ENCODE data around the gene CELA3B.
A peak's percentile ranks its signal among the peaks of the same experiment; 100 is the strongest.
"Not testable (repeated sequence)": the region's sequence is repeated elsewhere in the genome, so short reads cannot be mapped to it uniquely, and the experiment has no call there.

The CELA3B gene, protein sequence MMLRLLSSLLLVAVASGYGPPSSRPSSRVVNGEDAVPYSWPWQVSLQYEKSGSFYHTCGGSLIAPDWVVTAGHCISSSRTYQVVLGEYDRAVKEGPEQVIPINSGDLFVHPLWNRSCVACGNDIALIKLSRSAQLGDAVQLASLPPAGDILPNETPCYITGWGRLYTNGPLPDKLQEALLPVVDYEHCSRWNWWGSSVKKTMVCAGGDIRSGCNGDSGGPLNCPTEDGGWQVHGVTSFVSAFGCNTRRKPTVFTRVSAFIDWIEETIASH

DNA sequence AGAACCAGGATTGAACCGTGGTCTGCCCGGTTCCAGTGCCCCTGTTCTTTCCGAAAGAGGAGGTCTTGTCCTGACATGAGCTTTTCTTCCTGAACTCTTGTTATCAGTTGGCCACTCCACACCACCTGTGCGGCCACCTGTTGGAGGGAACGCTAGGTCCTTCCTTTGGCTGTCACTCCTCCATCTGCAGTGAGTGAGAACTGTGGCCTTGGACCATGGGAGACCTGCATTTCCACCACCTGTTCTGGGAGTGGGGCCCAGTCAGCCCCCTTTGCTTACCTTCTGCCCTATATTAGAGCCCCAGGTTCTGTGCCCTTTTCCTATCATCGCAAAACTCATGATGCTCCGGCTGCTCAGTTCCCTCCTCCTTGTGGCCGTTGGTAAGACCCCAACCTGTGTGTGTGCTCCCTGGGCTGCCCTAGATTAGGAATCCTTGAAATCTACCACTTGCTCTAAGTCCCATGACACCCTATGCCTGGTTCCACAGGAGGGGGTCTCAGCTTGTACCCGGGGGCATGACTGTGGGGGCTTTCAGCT, at the start of gene CELA3B:
TSS of gene CELA3B (plus strand) at position 320 of the 537 bp plus-strand sequence. CDS start at position 338, 18 bp downstream.
- DNase-seq, ATAC-seq: not testable (repeated sequence)

DNA sequence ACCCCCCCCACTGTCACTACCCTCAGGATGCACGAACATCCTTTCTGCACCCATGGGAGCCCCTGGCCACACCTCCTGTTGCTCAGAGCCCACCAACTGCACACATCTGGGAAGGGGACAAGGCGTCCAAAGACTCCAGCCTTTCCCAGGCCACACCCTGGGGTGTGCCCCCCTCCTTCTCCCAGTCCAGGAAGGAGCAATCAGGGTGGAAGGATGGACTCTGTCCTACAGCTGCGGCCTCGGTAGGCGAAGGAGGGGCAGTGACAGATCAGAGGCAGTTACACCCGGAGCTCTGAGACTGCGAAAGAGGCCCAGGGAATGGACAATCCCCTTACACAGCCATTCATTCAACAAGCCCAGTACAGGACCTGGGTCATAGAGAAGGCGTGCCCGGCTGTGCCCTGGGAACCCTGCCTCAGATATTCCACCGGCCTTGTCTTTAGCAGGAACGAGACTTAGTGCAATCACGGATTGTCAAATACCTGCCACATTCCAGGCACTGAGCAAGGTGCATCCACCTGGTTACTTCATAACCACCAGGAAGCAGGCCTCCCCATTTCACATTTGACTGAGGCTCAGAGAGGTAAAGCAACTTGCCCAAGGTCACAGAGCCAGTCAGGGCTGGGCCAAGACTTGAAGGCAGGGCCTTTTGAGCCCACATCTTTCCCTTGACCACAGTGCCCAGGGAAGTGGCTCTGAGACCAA, 49.1 kb upstream of the CELA3B start:
- ATAC-seq (no peak), DNase-seq (no peak)

DNA sequence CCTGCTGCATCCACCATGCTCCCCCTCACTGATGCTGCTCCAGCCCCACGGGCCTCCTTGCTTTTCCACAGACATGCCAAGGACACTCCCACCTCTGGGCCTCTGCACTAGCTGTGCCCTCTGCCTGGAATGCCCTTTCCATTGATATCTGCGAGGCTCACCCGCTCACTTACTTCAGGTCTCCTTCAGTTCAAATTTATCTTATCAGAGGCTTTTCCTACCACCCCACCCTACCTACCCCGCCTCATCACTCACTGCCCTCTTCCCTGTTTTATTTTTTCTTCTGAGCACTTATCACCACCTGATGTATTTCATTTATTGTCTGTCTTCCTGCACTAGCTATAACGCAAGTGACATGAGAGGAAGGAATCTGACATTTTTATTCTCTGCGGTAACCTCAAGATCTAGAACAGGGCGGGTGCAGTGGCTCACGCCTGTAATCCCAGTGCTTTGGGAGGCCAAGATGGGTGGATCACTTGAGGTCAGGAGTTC, 46.7 kb upstream of the CELA3B start:
- DNase-seq (no peak), ATAC-seq (no peak)

DNA sequence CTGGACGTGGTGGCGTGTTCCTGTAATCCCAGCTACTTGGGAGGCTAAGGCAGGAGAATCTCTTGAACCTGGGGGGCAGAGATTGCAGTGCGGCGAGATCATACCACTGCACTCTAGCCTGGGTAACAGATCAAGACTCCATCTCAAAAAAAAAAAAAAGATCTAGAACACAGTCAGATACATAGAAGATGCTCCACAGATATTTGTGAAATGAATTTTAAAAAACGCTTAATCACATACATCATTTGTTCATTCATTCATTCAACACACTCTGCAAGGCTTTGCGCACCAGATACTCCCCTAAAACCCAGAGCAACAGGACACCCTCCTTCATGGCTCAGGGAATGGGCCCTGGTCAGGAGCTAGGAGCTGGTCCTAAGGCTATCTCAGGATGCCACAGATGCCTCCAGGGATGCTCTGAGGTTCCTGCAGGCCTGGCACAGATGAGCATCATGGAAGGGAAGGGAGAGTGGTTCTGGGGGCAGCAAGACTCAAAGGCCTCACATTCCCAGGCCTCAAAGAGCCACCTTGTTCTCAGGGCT, 46.1 kb upstream of the CELA3B start:
- ATAC-seq (no peak), DNase-seq (no peak)

DNA sequence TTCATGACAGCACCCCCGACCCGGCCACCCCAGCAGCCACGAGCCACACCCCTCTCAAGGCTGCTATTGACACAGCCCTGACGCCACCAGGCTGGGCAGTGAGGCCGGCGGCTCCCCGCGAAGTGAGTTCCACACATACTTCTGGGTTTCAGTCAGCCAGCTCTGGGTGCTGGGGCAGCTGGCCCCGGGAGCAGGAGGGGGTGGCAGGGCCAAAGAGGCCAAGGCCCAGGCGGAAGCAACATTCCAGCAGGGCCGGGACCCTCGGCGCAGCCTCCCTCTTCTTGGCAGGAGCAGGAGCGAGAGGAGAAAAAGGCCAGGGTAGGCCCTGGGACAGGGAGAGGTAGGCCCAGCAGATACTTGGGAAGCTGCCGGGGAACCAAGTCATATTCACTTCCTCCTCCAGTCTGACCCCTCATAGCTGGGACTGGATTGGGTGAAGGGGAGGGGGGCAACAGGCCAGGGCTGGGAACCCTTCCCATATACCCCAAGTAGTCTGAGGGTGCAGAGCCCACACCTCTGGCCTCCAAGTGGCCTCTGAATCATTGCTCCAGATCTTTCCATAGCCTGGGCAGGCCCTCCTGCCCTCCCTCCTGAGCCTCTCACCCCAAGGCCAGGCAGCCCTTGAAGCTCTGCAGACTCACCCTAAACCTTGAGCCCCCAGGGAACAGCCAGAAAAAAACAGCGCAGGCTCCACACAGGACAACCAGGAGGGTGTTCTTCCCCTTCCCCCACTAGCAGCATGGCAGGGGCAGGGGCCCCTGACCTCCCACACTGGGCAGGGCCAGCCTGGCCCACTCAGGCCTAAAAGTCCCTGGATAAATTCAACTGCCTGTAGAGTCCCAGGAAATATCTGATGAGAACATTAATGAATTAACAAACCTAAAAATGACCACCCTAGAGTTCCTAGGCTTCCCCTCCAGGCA, 45.4 kb upstream of the CELA3B start:
- DNase-seq (no peak), ATAC-seq (no peak)

DNA sequence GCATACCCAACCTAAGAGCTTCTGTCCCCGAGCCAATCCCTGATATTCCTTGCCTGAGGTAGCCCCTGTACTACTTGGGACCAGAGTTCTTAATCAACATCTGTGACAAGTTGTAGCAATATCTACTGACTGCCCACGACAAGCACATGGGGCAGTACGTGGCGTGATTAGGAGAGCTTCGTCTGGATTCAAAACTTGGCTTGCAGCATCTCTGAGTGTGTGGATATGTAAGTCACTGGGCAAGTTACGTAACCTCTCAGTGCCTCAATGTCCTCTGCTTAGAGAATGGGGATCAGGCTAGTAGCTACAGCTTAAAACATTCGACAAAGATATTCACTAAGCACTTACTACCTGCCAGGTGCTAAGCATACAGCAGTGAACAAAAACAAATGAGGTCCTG, 44.7 kb upstream of the CELA3B start:
- no peak for DNase-seq
- no peak for ATAC-seq

DNA sequence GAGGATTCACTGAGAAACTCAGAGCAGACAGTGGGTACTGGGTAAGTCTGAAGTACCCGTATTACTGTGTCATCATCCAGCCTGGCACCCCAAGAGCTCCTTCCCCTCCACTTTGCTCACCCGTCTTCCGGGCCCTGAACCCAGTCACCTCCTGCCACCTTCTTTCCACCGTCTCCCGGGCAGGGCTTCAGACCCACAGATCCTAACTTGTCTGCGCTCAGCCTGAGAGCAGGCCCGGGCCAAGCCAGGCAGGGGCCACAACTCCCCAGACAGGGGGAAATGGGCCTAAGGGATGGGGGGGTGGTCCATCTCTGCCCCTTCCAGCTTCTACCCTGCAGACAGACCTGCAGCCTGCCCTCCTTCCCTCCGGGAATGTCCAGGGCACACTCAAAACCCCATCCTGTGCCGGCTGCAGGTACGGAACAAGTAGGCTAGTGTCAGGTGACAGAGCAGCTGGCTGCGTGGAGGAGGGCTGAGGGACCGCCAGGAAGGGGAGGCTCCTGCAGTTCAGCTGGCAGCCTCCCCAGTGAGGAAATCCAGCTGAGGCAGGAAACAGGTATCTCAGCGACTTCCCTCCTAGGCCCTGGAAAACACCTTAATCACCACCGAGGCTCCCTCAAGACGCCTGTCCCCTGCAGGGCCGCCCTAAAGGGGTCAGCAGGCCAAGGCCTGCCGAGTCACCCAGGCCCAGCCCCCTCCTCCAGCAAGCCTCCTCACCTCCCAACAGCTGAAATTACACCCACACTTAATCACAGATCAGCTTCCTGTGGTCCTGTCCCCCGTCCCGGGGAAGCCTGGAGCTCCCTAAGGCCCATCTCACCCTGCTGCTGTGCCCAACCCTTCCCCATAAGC, 43.2 kb upstream of the CELA3B start:
- DNase-seq = no peak
- no peak for ATAC-seq

DNA sequence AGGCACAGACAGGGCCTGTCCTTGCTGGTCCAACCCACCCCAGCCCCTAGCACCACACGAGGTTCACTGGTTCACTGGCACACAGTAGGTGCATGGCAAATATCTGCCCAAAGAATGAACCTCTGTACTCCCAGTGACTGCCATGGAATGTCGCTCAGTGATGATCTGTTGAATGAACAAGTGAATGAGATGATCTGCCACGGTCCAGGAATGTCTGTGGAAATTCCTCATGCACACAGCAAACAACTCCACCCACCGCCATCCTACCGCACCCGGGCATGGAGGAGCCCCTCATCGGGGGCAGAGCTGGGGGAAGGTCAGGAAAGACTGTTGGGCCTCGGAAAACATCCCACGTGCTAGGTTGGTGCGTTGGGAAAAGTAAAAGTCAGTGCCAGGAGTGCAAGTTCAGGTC, 41.4 kb upstream of the CELA3B start:
- no peak for ATAC-seq
- DNase-seq = no peak

DNA sequence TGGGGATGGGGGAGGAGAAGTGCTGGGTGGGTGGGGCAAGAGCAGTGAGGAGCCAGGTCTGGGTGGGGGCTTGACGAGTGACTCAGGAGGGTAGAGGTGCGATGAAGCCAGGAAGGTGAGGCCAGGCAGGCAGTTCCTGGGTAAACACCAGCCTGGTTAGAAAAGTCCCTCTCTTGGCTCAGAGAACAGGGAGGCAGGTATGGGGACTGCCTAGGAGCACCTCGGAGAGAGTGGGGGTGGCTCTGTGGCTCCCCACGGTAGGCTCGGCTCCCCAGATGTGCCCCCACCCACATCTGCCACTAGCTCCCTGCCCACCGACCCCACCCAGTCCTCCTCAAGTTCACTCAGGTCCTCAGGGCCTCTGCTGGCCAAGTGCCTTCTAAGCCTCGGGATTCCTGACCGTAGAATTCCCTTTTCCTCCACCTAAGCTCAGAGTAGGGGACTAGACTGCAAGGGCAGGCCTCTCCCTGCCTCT, 40.9 kb upstream of the CELA3B start:
- no peak for DNase-seq
- no peak for ATAC-seq

DNA sequence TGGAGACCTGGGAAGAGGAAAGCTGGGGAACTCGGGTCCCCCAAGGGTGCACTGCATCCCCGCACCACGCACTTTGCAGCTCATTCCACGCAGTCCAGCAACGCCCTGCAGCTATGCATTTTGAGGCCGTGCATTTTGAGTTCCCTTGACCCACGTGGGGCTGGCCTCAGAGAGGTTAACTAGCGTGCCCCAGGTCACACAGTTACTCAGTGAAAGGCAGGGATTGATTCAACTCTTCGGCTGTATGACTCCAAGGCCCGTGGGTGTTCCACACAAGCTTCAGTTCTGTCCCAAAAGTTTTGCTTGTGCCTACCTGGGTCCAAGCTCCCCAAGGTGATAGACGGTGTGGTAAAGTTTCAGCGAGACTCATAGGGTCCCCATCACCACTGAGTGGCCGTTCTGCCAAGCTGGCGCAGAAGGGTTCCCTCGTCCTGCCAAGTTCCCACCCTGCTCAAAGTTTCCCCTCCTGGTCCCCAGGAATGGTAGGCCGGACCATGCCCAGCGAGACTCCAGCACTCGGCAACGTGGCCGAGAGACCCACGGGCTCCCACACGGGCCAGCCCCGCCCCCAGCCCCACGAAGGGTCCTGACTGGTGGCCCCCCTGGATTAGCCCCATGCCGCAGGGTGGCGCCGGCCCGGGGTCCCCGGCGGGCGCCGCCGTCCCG, 40.3 kb upstream of the CELA3B start:
- DNase-seq (no peak), ATAC-seq (peak; percentile 16)

DNA sequence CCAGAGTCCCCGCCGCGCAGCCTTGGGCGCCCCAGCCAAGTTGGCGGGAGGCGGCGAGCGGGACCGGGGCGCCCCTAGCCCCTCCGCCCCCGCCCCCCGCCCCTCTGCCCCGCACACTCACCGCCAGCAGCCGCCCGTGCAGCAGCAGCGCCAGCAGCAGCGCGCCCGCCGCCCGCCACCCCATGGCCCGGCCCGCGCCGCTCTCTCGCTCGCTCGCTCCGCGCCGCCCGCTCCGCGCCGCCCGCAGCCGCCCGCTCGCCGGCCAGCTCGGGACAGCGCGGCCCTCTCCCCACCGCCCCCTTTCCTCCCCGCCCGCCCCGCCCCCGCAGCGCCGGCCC, 39.8 kb upstream of the CELA3B start, which contains the start of gene HSPG2:
TSS of gene HSPG2 (minus strand) at position 277 of the 338 bp plus-strand sequence. CDS start at position 184, 93 bp downstream.
- ATAC-seq (no peak), DNase-seq (no peak)

DNA sequence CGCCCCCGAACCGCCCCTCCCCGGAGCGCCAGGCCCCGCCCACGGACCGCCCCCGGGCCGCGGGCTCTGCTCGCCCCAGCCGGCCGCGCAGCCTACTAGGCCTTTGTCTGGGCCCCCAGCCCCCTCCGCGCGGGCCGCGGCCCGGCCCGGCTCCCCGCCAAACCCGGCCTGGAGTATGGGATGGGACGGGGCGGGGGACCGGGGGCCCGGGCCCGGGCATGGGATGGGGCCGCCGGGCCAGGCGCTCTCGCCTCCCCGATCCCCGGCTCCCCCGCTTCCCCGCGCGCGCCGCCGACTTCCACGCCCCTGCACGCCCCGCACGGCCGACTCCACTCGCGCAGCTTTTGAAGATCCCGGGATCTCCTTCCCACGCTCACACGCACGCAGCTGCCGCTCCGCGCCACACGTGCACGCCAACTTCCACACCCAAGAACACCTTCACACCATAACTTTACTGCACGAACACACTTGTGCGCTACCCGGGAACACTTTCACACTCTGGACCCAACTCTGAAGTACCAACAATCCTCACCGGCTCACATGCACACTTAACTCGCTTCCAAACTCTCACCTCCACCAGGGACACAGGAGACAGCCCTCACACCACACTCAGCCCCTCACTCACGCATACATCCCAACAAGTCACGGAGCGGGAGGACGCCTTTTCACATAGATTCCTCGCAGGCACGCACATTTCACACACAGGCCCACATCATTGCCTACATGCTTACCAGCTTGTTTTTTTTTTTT, 39.3 kb upstream of the CELA3B start:
- ATAC-seq (peak; percentile 76), DNase-seq (peak; percentile 77)

DNA sequence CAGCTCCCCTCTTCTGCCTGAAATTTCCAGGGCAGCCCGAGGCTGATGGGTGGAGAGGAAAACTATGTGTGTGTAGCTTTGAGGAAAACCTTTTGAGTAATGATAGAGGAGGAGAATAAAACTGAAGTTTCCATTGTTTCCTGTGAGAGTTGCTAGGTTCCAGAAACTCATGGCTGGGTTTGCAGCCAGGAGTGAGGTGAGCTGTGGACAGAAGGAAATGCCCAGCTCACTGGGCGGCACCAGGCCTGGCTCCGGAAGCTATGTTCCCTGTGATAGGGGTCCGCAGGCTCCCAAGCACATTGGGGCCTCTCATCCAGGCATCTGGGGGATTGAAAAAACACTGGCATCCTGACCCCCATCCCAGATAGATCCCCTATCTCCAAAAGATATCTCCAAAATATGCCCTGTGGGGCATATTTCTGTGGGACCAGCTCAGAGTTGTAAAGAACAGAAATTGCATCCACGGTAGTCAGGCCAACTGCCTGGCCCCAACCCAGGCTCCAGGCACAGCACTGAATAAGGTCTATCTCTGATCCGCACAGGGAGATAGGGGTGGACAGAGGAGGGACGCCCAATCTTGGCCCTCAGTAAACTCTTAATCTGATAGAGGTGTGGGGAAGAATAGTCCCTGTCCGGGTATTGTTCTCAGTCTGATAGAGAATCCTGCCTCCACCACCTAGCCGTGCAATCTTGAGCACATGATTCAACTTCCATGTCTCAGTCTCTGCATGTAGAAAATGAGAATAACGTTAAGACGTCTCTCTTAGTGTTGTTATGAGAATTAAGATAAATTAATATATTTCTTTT, 37.9 kb upstream of the CELA3B start:
- no peak for DNase-seq
- no peak for ATAC-seq

DNA sequence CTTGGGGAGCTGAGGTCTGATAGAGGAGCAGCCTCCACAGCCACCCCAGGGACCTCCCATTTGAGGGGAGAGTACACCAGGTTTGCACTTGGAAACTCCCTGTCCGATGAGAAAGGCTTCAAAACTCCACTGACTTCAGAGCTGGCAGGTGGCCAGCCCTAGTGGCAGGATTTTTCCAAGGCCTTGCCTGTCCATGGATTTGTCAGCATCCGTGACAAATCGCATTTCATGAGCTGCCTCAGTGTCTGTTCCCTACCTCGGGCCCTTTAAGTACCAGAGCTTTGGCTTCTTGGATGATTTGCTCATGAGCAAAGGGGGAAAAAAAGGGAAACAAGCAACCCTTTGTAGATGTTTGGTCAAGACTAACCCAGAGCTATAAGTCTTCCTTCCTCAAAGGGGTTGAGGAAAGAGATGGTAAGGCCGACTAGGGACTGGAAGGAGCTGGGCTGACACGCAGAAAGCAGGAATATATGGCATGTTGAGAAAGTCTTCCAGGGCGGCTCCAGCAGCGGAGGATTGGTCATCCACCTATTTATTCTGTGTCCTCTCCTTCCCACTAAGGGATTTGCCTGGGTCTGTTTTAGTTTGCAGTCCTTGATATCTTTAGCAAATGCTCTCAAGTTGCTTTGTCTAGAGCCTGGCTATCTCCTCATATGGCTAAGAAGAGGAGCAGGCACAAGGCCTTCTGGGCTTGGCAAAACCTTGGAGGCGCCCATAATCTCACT, 37.0 kb upstream of the CELA3B start:
- no peak for ATAC-seq
- no peak for DNase-seq

DNA sequence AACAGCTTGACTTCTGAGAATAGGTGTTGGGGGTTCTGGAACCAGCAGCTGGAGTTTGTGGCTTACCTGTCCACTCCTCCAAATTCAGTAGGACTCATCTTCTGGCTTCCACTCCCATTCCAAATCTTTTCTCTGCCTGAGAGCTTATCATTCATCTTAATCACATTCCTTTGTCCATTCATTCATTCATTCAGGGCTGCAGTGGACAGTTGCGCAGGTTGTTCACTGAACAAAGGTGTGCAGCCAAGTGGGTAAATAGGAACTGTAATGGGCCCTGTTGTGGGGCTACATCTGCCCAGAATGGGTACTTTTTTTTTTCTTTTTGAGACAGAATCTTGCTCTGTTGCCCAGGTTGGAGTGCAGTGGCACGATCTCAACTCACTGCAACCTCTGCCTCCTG, 36.3 kb upstream of the CELA3B start:
- ATAC-seq = no peak
- DNase-seq = no peak

DNA sequence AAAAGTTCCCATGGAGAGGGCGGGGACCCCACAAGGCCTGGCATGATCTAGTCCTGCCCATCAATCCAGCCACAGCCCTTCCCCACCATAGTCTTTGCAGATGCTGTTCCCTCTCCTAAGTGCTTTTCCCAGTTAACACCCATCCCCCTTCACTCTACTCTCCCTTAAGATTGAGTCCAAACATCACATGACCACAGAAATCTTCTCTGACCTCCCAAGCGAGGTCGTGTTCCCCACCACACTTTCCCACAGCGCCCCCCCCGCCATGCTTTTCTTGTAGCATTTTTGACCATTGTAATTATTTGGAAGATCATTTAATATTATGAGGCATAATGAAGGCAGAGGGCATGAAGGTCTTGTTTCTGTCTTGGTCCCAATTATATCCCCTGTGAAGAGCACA, 35.5 kb upstream of the CELA3B start:
- DNase-seq = no peak
- no peak for ATAC-seq

DNA sequence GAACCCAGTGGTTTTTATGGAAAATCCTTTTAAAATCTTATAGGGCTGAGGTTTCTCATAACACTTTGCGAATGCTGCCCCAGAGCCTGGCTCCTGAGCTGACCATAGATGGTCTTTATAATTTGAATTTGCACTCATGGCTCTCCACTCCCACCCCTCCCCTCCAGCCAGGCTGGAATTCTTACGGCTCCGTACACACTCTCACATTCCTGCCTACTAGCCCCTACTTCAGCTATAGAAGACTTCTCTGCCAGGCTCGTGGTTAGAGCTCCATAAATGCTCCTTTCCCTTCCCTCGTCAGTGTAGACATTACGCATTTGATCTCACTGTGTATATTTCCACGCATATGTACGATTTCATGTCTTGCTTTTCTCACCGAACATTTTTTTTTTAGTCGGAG, 34.4 kb upstream of the CELA3B start:
- no peak for DNase-seq
- no peak for ATAC-seq

All from stimulated activated naive CD8-positive, alpha-beta T cell treated with anti-CD3 and anti-CD28 coated beads, Interleukin-15, Interleukin-2, amounts not matched to agents 100 U/mL and 50 U/mL, for 24 hours (primary cell).